C4-2B (cell line): ENCODE measurements around the gene ALDH9A1.

ENCODE experiments used
- ZFX ChIP-seq: fragments of 450-650 bp; IDR thresholded peaks from 2 replicates; pipeline ENCODE4 v1.6.1; 2017
- TF ChIP-seq, protein P1 (sequence below): fragments of 450-650 bp; conservative IDR thresholded peaks from 2 replicates; pipeline ENCODE4 v1.5.1; 2017; ENCODE audit warnings: mild to moderate bottlenecking

GRCh38 chr1:165703648-165704047 is 5.3 kb upstream of the ALDH9A1 start:
- TF ChIP-seq, protein P1, sequence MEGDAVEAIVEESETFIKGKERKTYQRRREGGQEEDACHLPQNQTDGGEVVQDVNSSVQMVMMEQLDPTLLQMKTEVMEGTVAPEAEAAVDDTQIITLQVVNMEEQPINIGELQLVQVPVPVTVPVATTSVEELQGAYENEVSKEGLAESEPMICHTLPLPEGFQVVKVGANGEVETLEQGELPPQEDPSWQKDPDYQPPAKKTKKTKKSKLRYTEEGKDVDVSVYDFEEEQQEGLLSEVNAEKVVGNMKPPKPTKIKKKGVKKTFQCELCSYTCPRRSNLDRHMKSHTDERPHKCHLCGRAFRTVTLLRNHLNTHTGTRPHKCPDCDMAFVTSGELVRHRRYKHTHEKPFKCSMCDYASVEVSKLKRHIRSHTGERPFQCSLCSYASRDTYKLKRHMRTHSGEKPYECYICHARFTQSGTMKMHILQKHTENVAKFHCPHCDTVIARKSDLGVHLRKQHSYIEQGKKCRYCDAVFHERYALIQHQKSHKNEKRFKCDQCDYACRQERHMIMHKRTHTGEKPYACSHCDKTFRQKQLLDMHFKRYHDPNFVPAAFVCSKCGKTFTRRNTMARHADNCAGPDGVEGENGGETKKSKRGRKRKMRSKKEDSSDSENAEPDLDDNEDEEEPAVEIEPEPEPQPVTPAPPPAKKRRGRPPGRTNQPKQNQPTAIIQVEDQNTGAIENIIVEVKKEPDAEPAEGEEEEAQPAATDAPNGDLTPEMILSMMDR = no peak
- TF ChIP-seq ZFX = no peak
